Measurements from ENCODE around the gene C3orf80.

- TF ChIP-seq CTCF (IDR thresholded peaks at IDR 0.05; ENCODE audit: poor library complexity) = no peak
- TF ChIP-seq EZH2 (IDR thresholded peaks at IDR 0.05; ENCODE audit: borderline replicate concordance) = no peak
Observed at GRCh38 chr3:160183345-160184076, 41.7 kb upstream of the C3orf80 start.
